BE2C (cell line): ENCODE results near the gene ENKD1.

Source experiments
- DNase-seq: peaks from one replicate; pipeline ENCODE4 v3.0.0-alpha.2; 2020
- H3K27me3 ChIP-seq: fragments of 250-450 bp; sonication (Bioruptor Pico); 2 replicates; pipeline ENCODE4 v1.5.1; 2020; ENCODE audit warnings: mild to moderate bottlenecking
- H3K36me3 ChIP-seq: fragments of 250-450 bp; sonication (Bioruptor Pico); 2 replicates; pipeline ENCODE4 v1.5.1; 2020; ENCODE audit warnings: mild to moderate bottlenecking
- H3K4me1 ChIP-seq: fragments of 250-450 bp; sonication (Bioruptor Pico); 2 replicates; pipeline ENCODE4 v1.5.1; 2020
- H3K4me3 ChIP-seq: 2 replicates; pipeline ENCODE4 v1.5.1; 2011; ENCODE audit warnings: low read depth, low read length
- H3K9me3 ChIP-seq: fragments of 250-450 bp; sonication (Bioruptor Pico); 2 replicates; pipeline ENCODE4 v1.5.1; 2020
- TF ChIP-seq, protein P1 (sequence below): IDR thresholded peaks from 2 replicates; pipeline ENCODE4 v1.5.1; 2012; ENCODE audit warnings: mild to moderate bottlenecking, low read depth, low read length

ENKD1 gene

DNA sequence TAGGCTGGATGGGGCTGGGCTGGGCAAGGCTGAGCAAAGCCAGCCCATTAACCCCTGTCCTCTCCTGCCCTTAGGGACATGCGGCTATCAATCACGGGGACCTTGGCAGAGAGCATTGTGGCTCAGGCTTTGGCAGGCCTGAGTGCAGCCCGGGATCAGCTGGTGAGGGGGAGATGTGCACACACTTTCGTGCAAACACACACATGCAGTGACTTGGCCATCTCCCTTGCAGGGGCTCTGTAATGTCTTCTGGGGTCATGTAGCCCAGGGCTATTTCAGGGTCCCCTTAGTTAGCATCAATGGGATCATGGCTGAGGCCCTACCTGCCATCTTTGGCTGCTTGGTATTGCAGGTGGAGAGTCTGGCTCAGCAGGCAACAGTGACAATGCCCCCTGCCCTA lies 14.7 kb downstream of the ENKD1 start:
- Histone ChIP-seq H3K4me1 (peaks cover 2% of the 10 kb centered on the region; the same call in 1 of the 2 replicates), H3K27me3 (no peaks in the 10 kb centered on the region), H3K4me3 (no peak overlapping the region), H3K36me3 (peaks cover 19% of the 10 kb centered on the region), H3K9me3 (no peaks in the 10 kb centered on the region)
- TF ChIP-seq, protein P1, sequence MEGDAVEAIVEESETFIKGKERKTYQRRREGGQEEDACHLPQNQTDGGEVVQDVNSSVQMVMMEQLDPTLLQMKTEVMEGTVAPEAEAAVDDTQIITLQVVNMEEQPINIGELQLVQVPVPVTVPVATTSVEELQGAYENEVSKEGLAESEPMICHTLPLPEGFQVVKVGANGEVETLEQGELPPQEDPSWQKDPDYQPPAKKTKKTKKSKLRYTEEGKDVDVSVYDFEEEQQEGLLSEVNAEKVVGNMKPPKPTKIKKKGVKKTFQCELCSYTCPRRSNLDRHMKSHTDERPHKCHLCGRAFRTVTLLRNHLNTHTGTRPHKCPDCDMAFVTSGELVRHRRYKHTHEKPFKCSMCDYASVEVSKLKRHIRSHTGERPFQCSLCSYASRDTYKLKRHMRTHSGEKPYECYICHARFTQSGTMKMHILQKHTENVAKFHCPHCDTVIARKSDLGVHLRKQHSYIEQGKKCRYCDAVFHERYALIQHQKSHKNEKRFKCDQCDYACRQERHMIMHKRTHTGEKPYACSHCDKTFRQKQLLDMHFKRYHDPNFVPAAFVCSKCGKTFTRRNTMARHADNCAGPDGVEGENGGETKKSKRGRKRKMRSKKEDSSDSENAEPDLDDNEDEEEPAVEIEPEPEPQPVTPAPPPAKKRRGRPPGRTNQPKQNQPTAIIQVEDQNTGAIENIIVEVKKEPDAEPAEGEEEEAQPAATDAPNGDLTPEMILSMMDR: no peak
- no peak for DNase-seq

DNA sequence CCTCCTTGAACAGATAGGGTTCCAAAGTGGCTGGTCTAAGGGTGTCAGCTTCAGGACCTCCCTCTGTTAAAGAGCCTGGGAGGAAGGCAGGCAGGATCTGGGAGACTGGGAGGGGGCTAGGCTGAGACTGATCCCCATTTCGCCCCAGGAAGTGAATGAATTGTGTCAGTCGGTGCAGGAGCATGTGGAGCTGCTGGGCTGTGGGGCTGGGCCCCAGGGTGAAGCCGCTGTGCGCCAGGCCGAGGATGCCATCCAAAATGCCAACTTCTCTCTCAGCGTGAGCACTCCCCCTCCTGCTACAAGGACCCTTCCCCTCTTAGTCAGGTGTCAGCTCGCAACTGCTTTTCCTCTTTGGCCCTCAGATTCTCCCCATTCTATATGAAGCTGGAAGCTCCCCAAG lies 15.5 kb downstream of the ENKD1 start:
- Histone ChIP-seq H3K4me3 (no peak overlapping the region), H3K9me3 (no peaks in the 10 kb centered on the region), H3K4me1 (peaks cover 2% of the 10 kb centered on the region; the same call in 1 of the 2 replicates), H3K36me3 (peaks cover 16% of the 10 kb centered on the region), H3K27me3 (no peaks in the 10 kb centered on the region)
- TF ChIP-seq, protein P1: no peak
- DNase-seq: no peak

DNA sequence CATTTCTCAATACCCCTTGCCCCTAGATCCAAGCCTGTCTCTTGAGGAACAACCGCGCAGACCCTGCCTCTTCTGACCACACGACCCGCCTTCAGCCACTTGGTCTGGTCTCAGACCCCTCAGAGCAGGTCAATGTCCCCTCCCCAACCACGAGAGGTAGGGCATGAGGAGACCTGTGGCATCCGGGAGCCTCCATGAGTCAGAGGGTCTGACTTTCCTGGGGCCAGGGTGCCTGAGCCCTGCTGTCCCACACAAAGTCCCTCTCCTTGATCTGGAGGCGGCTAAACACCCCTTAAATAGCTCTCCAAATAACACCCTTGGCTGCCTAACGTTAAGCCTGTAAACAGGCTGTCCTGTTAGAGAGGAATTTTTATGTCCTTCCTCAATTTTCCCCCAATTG lies 16.5 kb downstream of the ENKD1 start:
- H3K36me3 ChIP-seq: peaks cover 9% of the 10 kb centered on the region
- no peak overlapping the region for H3K4me3 ChIP-seq
- peaks cover 2% of the 10 kb centered on the region; the same call in 1 of the 2 replicates for H3K4me1 ChIP-seq
- TF ChIP-seq, protein P1: no peak
- no peak for DNase-seq
- no peaks in the 10 kb centered on the region for H3K27me3 ChIP-seq
- no peaks in the 10 kb centered on the region for H3K9me3 ChIP-seq

DNA sequence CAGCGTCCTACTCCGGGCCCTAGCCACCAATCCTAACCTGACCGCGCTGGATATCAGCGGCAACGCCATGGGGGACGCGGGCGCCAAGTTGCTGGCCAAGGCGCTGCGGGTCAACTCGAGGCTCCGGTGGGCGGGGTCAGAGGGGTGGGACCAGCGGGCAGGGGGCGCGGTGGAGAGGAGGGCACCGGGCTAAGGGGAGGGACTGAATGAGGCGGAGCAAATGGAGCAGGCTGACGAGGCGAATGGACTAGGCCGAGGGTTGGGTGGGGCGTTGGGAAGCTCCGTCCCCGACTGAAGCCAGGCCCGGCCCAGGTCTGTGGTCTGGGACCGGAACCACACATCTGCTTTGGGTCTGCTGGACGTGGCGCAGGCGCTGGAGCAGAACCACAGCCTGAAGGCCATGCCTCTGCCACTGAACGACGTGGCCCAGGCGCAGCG lies 17.0 kb downstream of the ENKD1 start:
- H3K4me3 ChIP-seq: no peak overlapping the region
- H3K36me3 ChIP-seq: peaks cover 4% of the 10 kb centered on the region
- peaks cover 2% of the 10 kb centered on the region; the same call in 1 of the 2 replicates for H3K4me1 ChIP-seq
- TF ChIP-seq, protein P1: no peak
- DNase-seq: peak; percentile 11
- no peaks in the 10 kb centered on the region for H3K9me3 ChIP-seq
- no peaks in the 10 kb centered on the region for H3K27me3 ChIP-seq

DNA sequence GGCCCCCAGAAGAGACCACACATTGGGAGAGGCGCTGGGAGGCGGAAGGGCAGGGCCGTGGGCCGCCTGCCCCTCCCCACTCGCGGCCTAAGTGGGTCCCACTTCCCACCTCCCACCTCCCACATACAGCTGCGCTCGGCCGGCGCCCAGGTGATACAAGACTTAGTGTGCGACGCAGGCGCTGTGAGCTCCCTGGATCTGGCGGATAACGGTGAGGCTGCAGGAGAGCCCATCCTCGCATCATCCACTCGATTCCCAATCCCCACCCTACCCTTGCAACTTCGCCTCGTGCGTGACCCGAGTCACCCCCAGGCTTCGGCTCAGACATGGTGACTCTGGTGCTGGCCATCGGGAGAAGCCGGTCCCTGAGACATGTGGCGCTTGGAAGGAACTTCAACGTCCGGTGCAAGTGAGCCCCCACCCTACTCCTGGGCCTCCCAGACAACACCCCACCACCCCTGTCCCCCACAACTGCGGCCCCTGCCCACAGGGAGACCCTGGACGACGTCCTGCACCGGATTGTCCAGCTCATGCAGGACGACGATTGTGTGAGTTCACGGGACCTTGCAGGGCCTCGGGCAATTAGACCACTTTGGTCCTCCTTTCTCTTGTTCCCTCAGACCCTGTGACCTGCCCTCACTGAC lies 17.7 kb downstream of the ENKD1 start:
- Histone ChIP-seq H3K27me3 (no peaks in the 10 kb centered on the region), H3K4me3 (no peak overlapping the region), H3K9me3 (no peaks in the 10 kb centered on the region), H3K4me1 (0 out of 2 replicates have a peak, but pooled peaks cover 2% of the 10 kb centered on the region), H3K36me3 (no peaks in the 10 kb centered on the region; the same call in 1 of the 2 replicates)
- DNase-seq: no peak
- TF ChIP-seq, protein P1: no peak

DNA sequence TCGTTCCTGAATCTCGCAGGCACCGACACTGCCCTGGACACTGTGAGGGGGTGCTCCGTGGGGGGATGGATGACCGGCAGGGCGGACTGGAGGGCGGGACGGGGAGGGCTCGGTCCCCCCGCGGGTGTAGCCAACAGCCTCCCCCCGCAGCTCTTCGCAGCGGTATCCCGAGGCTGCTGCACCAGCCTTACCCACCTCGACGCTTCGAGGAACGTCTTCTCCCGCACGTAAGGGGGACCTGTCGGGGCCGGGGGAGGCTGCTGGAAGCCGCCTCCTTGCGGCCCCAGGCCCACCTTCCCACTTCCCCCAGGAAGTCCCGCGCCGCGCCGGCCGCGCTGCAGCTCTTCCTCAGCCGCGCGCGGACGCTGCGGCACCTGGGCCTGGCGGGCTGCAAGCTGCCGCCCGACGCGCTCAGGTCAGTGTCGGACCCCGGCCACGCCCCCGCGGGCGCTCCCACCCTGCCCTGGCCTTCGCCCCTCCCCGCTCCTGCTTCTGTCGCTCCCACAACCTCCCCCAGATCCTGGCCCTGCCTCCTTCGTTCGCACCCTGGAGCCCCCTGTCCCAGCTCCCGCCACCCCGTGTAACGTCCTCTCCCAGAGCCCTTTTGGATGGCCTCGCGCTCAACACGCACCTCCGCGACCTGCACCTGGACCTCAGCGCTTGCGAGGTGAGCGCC lies 18.3 kb downstream of the ENKD1 start:
- Histone ChIP-seq H3K4me1 (0 out of 2 replicates have a peak, but pooled peaks cover 2% of the 10 kb centered on the region), H3K36me3 (no peaks in the 10 kb centered on the region; the same call in 1 of the 2 replicates), H3K9me3 (no peaks in the 10 kb centered on the region), H3K27me3 (no peaks in the 10 kb centered on the region), H3K4me3 (no peak overlapping the region)
- TF ChIP-seq, protein P1: no peak
- peak; percentile 18 for DNase-seq
